BE2C (cell line): ENCODE results near the gene GPC3.

Experiments used
- DNase-seq: peaks from one replicate; pipeline ENCODE4 v3.0.0-alpha.2; 2020
- H3K27me3 ChIP-seq: fragments of 250-450 bp; sonication (Bioruptor Pico); 2 replicates; pipeline ENCODE4 v1.5.1; 2020; ENCODE audit warnings: mild to moderate bottlenecking
- H3K36me3 ChIP-seq: fragments of 250-450 bp; sonication (Bioruptor Pico); 2 replicates; pipeline ENCODE4 v1.5.1; 2020; ENCODE audit warnings: mild to moderate bottlenecking
- H3K4me1 ChIP-seq: fragments of 250-450 bp; sonication (Bioruptor Pico); 2 replicates; pipeline ENCODE4 v1.5.1; 2020
- H3K4me3 ChIP-seq: 2 replicates; pipeline ENCODE4 v1.5.1; 2011; ENCODE audit warnings: low read depth, low read length
- H3K9me3 ChIP-seq: fragments of 250-450 bp; sonication (Bioruptor Pico); 2 replicates; pipeline ENCODE4 v1.5.1; 2020
- TF ChIP-seq, protein P1 (sequence below): IDR thresholded peaks from 2 replicates; pipeline ENCODE4 v1.5.1; 2012; ENCODE audit warnings: mild to moderate bottlenecking, low read depth, low read length

GPC3 gene

GRCh38 chrX:133819546-133819945 lies 165.8 kb downstream of the GPC3 start:
- TF ChIP-seq, protein P1, sequence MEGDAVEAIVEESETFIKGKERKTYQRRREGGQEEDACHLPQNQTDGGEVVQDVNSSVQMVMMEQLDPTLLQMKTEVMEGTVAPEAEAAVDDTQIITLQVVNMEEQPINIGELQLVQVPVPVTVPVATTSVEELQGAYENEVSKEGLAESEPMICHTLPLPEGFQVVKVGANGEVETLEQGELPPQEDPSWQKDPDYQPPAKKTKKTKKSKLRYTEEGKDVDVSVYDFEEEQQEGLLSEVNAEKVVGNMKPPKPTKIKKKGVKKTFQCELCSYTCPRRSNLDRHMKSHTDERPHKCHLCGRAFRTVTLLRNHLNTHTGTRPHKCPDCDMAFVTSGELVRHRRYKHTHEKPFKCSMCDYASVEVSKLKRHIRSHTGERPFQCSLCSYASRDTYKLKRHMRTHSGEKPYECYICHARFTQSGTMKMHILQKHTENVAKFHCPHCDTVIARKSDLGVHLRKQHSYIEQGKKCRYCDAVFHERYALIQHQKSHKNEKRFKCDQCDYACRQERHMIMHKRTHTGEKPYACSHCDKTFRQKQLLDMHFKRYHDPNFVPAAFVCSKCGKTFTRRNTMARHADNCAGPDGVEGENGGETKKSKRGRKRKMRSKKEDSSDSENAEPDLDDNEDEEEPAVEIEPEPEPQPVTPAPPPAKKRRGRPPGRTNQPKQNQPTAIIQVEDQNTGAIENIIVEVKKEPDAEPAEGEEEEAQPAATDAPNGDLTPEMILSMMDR, result no peak
- Histone ChIP-seq H3K4me3 (no peak overlapping the region), H3K36me3 (no peaks in the 10 kb centered on the region), H3K27me3 (no peaks in the 10 kb centered on the region), H3K9me3 (no peaks in the 10 kb centered on the region), H3K4me1 (no peaks in the 10 kb centered on the region)
- no peak for DNase-seq

DNA sequence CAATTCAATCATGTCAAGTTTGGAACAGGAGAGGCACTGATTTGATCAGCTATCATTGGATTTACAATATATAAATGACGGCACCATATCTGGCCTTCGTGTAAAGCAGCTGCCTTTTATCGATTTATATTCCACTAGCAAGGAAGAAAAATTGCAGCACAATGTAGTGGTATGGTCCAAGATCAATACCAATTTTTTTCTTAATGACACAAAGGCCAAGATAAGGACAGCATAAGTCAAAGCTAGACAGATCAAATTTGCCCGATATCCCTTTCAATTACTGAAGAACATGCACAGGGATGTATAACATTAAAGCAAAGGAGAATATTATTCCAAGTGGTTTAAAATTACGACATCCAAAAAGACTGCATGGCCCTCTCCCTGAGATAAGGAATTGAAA lies 167.4 kb downstream of the GPC3 start:
- H3K4me3 ChIP-seq, result no peak overlapping the region
- no peaks in the 10 kb centered on the region for H3K4me1 ChIP-seq
- H3K36me3 ChIP-seq, result no peaks in the 10 kb centered on the region
- H3K9me3 ChIP-seq, result no peaks in the 10 kb centered on the region
- no peaks in the 10 kb centered on the region for H3K27me3 ChIP-seq
- no peak for DNase-seq
- TF ChIP-seq, protein P1, result no peak

- no peak overlapping the region for H3K4me3 ChIP-seq
- DNase-seq, result no peak
- H3K9me3 ChIP-seq, result no peaks in the 10 kb centered on the region
- no peaks in the 10 kb centered on the region for H3K4me1 ChIP-seq
- no peaks in the 10 kb centered on the region for H3K36me3 ChIP-seq
- no peaks in the 10 kb centered on the region for H3K27me3 ChIP-seq
- TF ChIP-seq, protein P1, result no peak
These were observed 169.9 kb downstream of the GPC3 start for GRCh38 chrX:133815496-133815895.

- TF ChIP-seq, protein P1, result no peak
- H3K27me3 ChIP-seq, result no peaks in the 10 kb centered on the region
- H3K4me3 ChIP-seq, result no peak overlapping the region
- H3K9me3 ChIP-seq, result no peaks in the 10 kb centered on the region
- H3K4me1 ChIP-seq, result no peaks in the 10 kb centered on the region
- H3K36me3 ChIP-seq, result no peaks in the 10 kb centered on the region
- no peak for DNase-seq
These were observed 171.4 kb downstream of the GPC3 start for GRCh38 chrX:133813971-133814370.

GRCh38 chrX:133812402-133812801 lies 173.0 kb downstream of the GPC3 start:
- TF ChIP-seq, protein P1, result no peak
- Histone ChIP-seq H3K27me3 (no peaks in the 10 kb centered on the region), H3K4me1 (no peaks in the 10 kb centered on the region), H3K4me3 (no peak overlapping the region), H3K36me3 (no peaks in the 10 kb centered on the region), H3K9me3 (no peaks in the 10 kb centered on the region)
- no peak for DNase-seq

- TF ChIP-seq, protein P1, result no peak
- H3K27me3 ChIP-seq, result no peaks in the 10 kb centered on the region
- no peaks in the 10 kb centered on the region for H3K9me3 ChIP-seq
- H3K36me3 ChIP-seq, result no peaks in the 10 kb centered on the region
- H3K4me3 ChIP-seq, result no peak overlapping the region
- no peak for DNase-seq
- H3K4me1 ChIP-seq, result no peaks in the 10 kb centered on the region
These were observed 174.5 kb downstream of the GPC3 start for GRCh38 chrX:133810925-133811324.
